ENCODE results near the gene HIVEP3.

DNA sequence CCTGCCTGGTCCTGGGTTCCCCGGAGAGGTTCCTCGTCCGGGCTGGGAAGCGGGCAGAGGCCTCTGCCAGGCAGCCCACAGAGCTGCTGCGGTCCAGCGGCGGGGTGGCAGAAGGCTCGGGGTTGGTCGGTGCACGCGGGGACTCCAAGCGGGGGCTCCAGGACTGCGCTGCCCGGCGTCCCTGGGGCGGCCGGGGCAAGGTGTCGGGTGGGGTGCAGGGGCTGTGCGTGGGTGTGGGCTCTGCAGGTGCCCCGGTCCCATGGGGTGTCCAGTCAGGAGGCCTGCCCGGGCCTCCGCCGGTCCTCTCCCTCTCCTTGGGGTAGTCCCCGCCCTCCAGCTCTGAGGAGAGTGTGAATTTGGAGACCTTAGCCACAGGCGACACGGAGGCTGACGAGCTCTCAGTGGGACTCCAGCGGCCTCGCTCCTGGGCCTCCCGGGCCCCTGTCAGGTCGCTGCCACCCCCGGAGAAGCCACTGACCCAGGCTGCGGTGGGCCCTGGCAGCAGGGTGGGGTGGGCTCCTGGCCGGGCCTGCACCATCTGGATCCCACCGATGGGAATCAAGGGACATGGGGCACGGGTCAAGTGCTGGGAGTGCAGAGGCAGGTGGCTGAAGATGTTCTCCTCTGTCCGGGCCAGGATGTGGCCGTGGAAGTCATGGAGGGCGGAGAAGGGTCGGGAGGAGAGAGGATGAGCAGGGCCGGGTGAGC is 408.0 kb downstream of the HIVEP3 start:
- TF ChIP-seq, protein P1, sequence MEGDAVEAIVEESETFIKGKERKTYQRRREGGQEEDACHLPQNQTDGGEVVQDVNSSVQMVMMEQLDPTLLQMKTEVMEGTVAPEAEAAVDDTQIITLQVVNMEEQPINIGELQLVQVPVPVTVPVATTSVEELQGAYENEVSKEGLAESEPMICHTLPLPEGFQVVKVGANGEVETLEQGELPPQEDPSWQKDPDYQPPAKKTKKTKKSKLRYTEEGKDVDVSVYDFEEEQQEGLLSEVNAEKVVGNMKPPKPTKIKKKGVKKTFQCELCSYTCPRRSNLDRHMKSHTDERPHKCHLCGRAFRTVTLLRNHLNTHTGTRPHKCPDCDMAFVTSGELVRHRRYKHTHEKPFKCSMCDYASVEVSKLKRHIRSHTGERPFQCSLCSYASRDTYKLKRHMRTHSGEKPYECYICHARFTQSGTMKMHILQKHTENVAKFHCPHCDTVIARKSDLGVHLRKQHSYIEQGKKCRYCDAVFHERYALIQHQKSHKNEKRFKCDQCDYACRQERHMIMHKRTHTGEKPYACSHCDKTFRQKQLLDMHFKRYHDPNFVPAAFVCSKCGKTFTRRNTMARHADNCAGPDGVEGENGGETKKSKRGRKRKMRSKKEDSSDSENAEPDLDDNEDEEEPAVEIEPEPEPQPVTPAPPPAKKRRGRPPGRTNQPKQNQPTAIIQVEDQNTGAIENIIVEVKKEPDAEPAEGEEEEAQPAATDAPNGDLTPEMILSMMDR (IDR thresholded peaks at IDR 0.05): no peak
- no peak for TF ChIP-seq POLR2A (IDR thresholded peaks at IDR 0.05)

Measured in body of pancreas (tissue), 4 donors.